Stimulated activated CD8-positive, alpha-beta memory T cell treated with anti-CD3 and anti-CD28 coated beads, Interleukin-15, amount 100 ng/mL, for 24 hours (primary cell): ENCODE data around the gene RANBP1.

Source experiments
- DNase-seq: peaks from one replicate; pipeline ENCODE4 v3.0.0-alpha.2; 2020; ENCODE audit warnings: low read depth

RANBP1 gene

GRCh38 chr22:20138417-20138738, 22.5 kb downstream of the RANBP1 start:
- DNase-seq: no peak

- DNase-seq: no peak
These were observed 23.0 kb downstream of the RANBP1 start for GRCh38 chr22:20138868-20139267.

- DNase-seq: no peak
These were observed 23.6 kb downstream of the RANBP1 start for GRCh38 chr22:20139391-20140106.

GRCh38 chr22:20140107-20140445, 24.2 kb downstream of the RANBP1 start:
- DNase-seq: no peak

GRCh38 chr22:20140521-20140964, 24.6 kb downstream of the RANBP1 start:
- no peak for DNase-seq

DNA sequence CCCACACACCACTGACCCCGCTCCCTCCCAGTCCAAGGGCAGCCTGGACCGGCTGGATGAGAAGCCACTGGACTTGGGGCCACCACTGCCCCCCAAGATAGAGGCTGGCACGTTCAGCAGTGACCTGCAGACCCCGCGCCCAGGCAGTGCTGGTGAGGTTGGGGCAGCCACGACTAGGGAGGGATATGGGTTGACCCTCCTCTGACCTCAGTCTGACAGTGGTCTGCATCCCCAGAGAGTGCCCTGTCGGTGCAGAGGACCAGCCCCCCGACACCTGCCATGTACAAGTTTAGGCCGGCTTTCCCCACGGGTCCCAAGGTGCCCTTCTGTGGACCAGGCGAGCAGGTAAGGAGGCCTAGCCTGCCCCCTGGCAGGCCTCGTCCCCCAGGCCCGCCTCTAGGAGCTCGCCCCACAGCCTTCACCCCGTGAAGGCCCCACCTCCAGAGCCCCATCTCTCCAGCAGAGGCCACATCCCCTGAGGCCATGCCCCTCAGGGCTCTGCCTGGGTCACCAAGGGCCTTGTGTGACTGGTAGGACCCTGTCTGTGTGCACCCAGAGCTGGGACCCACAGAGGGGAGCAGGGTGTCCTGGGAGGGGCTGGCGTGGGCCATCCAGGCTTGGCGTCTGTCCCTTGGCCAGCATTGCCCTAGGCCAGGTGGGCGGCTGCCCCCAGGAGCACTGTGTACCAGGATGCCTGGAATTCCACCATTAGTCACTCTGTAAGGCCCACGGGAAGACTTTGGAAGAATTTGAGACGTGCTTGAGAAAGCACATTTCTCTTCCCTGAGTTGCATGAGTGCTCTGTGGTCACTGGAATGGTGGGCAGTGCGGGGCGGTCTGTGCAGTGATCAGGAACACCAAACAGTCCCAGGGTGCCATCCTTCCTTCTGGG, 25.5 kb downstream of the RANBP1 start:
- no peak for DNase-seq

- no peak for DNase-seq
These were observed 27.1 kb downstream of the RANBP1 start for GRCh38 chr22:20142711-20143621.

DNA sequence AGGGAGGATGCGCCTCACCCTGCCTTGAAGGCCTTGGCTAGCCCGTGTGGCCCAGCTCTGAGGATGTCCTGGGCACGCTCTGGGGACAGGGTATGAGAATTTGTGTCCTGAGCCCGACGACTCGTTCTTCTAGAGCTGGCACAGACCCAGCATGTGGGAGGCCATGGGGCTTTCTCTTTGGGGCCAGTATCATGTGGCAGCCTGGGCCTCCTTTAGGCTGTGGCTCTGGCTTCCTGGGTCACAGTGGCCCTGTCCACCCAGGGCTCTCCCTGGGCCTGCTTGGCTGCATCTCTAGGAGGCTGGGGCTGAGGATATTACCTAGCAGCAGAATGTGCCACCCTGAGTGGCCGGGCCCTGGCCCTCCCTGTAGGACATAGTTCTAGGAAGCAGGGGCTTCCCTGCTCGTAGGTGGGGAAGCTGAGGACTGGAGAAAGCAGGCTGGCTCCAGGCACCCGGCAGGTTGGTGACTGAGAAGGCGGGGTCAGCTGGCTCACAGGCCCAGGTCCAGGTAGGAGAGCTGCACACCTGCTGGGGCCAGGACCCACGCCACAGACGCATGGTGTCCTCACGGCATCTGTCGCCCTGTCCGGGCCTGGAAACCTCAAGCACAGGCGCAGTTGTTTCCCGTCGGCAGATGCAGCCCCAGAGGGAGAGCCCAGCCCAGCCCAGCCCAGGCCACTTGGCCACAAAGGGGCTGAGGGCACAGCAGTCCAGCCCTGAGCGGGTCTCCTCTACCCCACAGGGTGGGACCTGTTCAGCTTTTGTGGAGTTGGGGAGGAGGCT, 28.2 kb downstream of the RANBP1 start:
- DNase-seq: no peak

GRCh38 chr22:20145206-20145831, 29.4 kb downstream of the RANBP1 start:
- DNase-seq: no peak

DNA sequence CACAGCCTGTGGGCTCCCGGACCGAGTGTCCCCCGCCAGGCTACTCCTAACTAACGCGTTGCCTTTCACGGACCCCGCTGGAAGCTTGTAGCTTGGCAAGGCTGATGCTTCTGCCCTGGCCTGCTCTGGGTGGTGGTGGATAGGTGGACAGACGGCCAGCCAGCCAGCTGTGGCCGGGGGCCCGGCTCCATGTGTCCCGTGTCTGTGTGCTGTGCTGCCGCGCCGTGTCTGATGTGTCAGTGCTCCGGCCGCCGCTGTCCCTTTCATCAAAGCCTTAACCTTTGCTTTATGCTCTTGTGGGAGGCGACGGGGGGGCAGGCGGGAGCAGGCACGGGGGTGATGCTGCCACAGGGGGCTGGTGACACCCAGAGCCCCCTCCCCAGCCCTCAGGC, 29.9 kb downstream of the RANBP1 start:
- DNase-seq: no peak

DNA sequence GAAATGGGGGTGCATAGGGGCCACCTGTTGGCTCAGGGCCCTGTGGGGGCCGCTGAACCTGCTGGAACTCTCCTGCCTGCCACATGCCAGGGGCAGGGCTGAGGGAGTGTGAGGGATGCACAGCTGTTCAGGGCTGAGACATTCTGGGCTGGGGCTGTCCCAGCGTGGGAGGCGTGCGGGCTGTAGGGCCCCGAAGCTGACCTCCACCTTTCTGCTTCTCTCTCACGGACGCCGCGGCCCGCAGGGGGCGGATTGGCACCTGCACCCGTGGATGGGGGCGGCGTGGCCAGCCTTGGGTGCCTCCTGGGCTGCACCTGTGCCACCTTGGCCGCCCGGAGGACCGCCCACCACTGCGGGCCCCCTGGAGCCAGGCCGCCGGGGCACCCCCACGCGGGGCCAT, 30.9 kb downstream of the RANBP1 start:
- no peak for DNase-seq

DNA sequence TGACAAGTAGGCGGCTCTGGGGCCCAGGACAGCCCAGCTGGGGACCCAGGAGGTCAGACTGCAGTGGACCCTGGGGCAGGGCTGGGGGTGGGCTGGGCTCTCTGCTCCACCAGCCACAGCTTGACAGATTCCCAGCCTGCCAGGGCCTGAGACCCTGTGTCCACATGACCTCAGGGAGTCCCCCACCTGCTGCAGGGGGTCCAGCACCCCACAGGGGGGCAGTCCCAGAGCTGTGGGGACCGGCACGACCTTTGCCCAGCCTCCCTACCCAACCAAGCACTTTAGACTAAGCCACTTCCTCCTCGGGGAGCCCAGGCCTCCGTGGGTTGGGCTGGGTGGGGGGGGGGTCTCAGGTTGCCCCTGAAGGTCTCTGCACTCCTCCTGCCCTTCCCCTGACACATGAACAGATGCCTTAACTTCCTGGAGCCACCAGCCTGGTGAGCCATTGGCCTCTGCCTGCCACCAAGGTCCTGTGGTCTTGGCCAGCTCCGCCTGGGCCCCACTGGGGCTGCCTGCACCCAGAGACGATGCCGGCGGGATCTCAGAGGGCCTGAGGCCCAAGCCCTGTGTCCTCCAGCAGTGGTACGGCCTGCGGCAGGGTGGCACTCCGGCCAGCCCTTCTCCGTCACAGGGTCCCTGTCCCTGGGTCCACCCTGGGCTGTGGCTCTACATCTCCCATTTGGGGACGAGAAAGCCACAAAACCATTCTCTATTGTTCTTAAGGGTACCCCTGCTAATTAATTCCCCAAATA, 31.5 kb downstream of the RANBP1 start:
- DNase-seq: no peak

GRCh38 chr22:20148414-20148813, 32.5 kb downstream of the RANBP1 start:
- no peak for DNase-seq

DNA sequence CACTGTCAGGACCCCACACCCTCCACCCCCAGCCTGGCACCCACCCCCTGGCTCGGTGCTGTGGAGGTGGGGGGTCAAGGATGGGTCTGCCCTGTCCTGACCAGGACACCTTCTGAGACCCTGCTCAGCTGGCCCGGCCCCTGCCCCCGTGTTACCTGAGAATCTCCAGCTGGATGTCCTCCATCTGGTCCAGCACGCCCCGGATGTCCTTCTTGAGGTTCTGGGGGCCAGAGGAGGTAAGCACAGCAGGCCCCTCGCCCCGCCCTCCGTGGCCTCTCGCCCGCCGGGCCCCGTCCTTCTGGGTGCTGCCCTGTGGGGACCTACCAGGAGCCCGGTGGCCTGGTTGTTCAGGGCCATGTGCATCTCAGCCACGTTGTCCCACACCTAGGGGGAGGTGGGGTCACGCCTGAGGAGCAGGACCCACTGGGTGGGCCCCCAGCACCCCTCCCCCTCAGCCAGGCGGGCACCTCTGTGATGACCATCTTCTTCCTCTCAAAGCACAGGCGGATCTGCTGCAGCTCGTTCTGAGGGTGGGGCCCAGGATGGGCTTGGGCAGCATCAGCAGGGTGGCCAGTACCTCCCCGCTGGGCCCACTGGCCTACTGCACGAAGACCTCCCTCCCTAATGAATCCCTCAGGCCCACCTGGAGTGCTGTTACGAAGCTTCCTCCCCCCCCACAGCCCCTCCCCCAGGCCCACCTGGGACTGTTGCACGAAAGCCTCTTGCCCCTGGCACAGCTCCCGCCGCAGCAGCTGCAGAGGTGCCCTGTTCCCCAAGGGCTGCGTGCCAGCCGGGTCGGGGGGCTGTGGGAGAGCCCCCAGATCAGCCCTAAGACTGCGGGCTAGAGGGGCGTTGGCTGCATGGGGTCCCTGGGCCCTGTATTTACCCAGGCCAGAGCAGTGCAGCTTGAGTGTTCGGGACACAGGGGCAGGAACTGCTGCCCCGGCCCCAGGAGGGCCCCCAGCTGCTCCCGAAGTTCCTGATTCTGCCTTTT, 33.6 kb downstream of the RANBP1 start:
- no peak for DNase-seq

- DNase-seq: no peak
These were observed 34.7 kb downstream of the RANBP1 start, which contains the start of gene CCDC188 for GRCh38 chr22:20150381-20151275. CCDC188 (minus strand) TSS chr22:20151055; CDS start chr22:20150986, 69 bp downstream.

GRCh38 chr22:20151276-20151588, 35.3 kb downstream of the RANBP1 start:
- DNase-seq: no peak

DNA sequence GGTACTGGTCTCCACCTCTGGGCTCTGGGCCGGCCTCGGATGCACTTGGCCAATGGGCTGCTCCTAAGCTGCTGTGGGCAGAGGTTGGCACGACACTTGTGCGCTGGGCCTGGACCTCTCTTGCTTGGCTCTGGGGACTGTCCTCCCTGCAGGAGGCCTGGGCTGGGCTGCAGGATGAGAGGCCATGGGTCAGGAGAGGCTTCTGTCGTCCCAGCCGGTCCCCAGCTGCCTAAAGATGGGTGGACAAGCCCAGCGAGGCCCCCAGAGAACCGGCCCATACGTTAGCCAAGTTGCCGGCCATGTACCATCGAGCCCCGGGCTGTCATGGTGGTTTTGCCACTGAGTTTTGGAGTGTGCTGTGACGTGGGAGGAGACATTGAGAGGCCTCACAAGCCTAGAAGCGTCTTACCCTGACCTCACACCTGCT, 36.6 kb downstream of the RANBP1 start:
- no peak for DNase-seq

- no peak for DNase-seq
These were observed 38.0 kb downstream of the RANBP1 start for GRCh38 chr22:20153945-20154344.
